K562 (cell line): ENCODE measurements around the gene ABCF2. TPM values are rescaled to one million over a fixed set of nuclear protein-coding genes. Genes with fewer than 3 reads are reported as not detected.
A peak's percentile ranks its signal among the peaks of the same experiment; 100 is the strongest.

Experiments
- CLOCK ChIP-seq: fragments of 250-450 bp; sonication (Bioruptor Pico); IDR thresholded peaks from 2 replicates; pipeline ENCODE4 v1.4.0; 2020; ENCODE audit warnings: mild to moderate bottlenecking, moderate library complexity, borderline replicate concordance
- E2F6 ChIP-seq, 2 experiments: IDR thresholded peaks; 2 replicates each; pipeline ENCODE4 v1.6.1; 2011; ENCODE audit warnings: borderline replicate concordance in 1 of 2, control low read depth in 1 of 2, low read depth in 1 of 2, low read length in 1 of 2, mild to moderate bottlenecking in 1 of 2, mixed read lengths in 1 of 2, moderate library complexity in 1 of 2; ENCODE audit not compliant: insufficient read depth in 1 of 2, insufficient read length in 1 of 2, poor library complexity in 1 of 2, severe bottlenecking in 1 of 2; ENCODE audit errors: extremely low read depth in 1 of 2
- GABPB1 ChIP-seq: sonication (generic); formaldehyde crosslinking; IDR thresholded peaks from 2 replicates; pipeline ENCODE4 v1.8.0; 2022; ENCODE audit warnings: mild to moderate bottlenecking, missing genetic modification reagents
- GATA2 ChIP-seq: sonication (generic); formaldehyde crosslinking; IDR thresholded peaks from 2 replicates; pipeline ENCODE4 v1.4.0; 2020; ENCODE audit warnings: mild to moderate bottlenecking, missing genetic modification reagents
- HCFC1 ChIP-seq: IDR thresholded peaks from 2 replicates; pipeline ENCODE4 v1.6.1; 2012; ENCODE audit warnings: low read depth, low read length, improper control_type of control experiment
- IFI16 ChIP-seq: fragments of 250-450 bp; sonication (Bioruptor Pico); IDR thresholded peaks from 2 replicates; pipeline ENCODE4 v2.1.2; 2022; ENCODE audit warnings: mild to moderate bottlenecking, inconsistent platforms
- KLF1 ChIP-seq: fragments of 450-650 bp; IDR thresholded peaks from 2 replicates; pipeline ENCODE4 v1.6.1; 2016; ENCODE audit warnings: missing genetic modification characterization, missing compliant biosample characterization
- NCOA1 ChIP-seq: fragments of 450-650 bp; IDR thresholded peaks from 2 replicates; pipeline ENCODE4 v1.6.1; 2016; ENCODE audit warnings: low read depth
- NONO ChIP-seq, 2 experiments: fragments of 200-400 bp in 1 of 2; fragments of 450-650 bp in 1 of 2; formaldehyde crosslinking in 1 of 2; IDR thresholded peaks; 2 replicates each; pipeline ENCODE4 v1.6.1; 2017; ENCODE audit warnings: low read depth in 2 of 2, mild to moderate bottlenecking in 2 of 2, moderate library complexity in 2 of 2, low read length in 1 of 2
- SPI1 ChIP-seq: IDR thresholded peaks from 2 replicates; pipeline ENCODE4 v1.6.1; 2011; ENCODE audit warnings: low read depth, low read length, control low read depth, borderline replicate concordance
- TAF9B ChIP-seq: fragments of 450-650 bp; IDR thresholded peaks from 2 replicates; pipeline ENCODE4 v1.6.1; 2018; ENCODE audit warnings: mild to moderate bottlenecking; ENCODE audit not compliant: partially characterized antibody
- TARDBP ChIP-seq: fragments of 450-650 bp; IDR thresholded peaks from 2 replicates; pipeline ENCODE4 v1.6.1; 2016
- TOE1 ChIP-seq, 2 experiments: fragments of 450-650 bp in 1 of 2; sonication (generic) in 1 of 2; formaldehyde crosslinking in 1 of 2; IDR thresholded peaks; 2 replicates each; pipeline versions ENCODE4 v1.7.1 to v1.8.0; 2016 to 2022; ENCODE audit warnings: borderline replicate concordance in 2 of 2, mild to moderate bottlenecking in 2 of 2, antibody characterized with exemption in 1 of 2, inconsistent platforms in 1 of 2, low read depth in 1 of 2, missing genetic modification reagents in 1 of 2, moderate library complexity in 1 of 2
- ZBED1 ChIP-seq: IDR thresholded peaks from 2 replicates; pipeline ENCODE4 v1.6.1; 2014
- ZNF23 ChIP-seq: fragments of 250-450 bp; sonication (Bioruptor Pico); IDR thresholded peaks from 2 replicates; pipeline ENCODE4 v1.4.0; 2020; ENCODE audit warnings: mild to moderate bottlenecking
- ZNF740 ChIP-seq, 3 experiments: fragments of 200-800 bp in 1 of 3; sonication (Bioruptor generic) in 1 of 3; sonication (generic) in 1 of 3; formaldehyde crosslinking in 1 of 3; IDR thresholded peaks; 2 replicates each; pipeline versions ENCODE4 v1.6.1 to v1.8.0; 2016 to 2022; ENCODE audit warnings: mild to moderate bottlenecking in 2 of 3, missing compliant biosample characterization in 2 of 3, missing genetic modification characterization in 2 of 3, missing genetic modification reagents in 1 of 3
- ZNF778 ChIP-seq: fragments of 450-650 bp; formaldehyde crosslinking; IDR thresholded peaks from 2 replicates; pipeline ENCODE4 v1.4.0; 2020; ENCODE audit warnings: mild to moderate bottlenecking, moderate library complexity
- ZNF79 ChIP-seq: fragments of 250-450 bp; sonication (Bioruptor Pico); IDR thresholded peaks from 2 replicates; pipeline ENCODE4 v1.4.0; 2020; ENCODE audit warnings: low read depth, mild to moderate bottlenecking, moderate library complexity
- polyA plus RNA-seq, 8 experiments: library from polyadenylated mRNA; depleted of rRNA in 4 of 8; stranded (reverse) in 5 of 8; unstranded in 3 of 8; fragments of >200 nt; fragmentation: Nextera tagmentation in 2 of 8; fragmentation: Illumina TruSeq in 1 of 8; extraction: Ambion mirVana in 2 of 8; extraction: Trizol in 1 of 8; gene quantifications; 2 replicates each; pipeline versions ENCODE4 v1.2.1 to v1.2.3, GENCODE V29; 2011 to 2014; ENCODE audit warnings: inconsistent platforms in 1 of 8, missing spikeins in 1 of 8
- total RNA-seq, 7 experiments: library from RNA; depleted of rRNA in 6 of 7; stranded (reverse); fragments of >200 nt in 6 of 7; fragmentation: Illumina TruSeq in 2 of 7; extraction: Trizol in 2 of 7; gene quantifications; 2 replicates each; pipeline versions ENCODE4 v1.2.1 to v1.2.3, GENCODE V29; 2011 to 2021; ENCODE audit warnings: low replicate concordance in 1 of 7
- TF ChIP-seq, protein P1 (sequence below): sonication (generic); formaldehyde crosslinking; IDR thresholded peaks from 2 replicates; pipeline ENCODE4 v1.9.0; 2022; ENCODE audit warnings: mild to moderate bottlenecking, missing genetic modification reagents
- TF ChIP-seq, protein P2 (sequence below): fragments of 450-650 bp; IDR thresholded peaks from 2 replicates; pipeline ENCODE4 v1.6.1; 2017; ENCODE audit warnings: mild to moderate bottlenecking, moderate library complexity

The ABCF2 gene
- total and polyA plus RNA-seq, 9 of the 15 experiments (the other 6 are each of a cell fraction or from before 2014, with no cell fraction given) = 62.1 to 224 (median 113) TPM

- TF ChIP-seq, protein P1, sequence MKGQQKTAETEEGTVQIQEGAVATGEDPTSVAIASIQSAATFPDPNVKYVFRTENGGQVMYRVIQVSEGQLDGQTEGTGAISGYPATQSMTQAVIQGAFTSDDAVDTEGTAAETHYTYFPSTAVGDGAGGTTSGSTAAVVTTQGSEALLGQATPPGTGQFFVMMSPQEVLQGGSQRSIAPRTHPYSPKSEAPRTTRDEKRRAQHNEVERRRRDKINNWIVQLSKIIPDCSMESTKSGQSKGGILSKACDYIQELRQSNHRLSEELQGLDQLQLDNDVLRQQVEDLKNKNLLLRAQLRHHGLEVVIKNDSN (CRISPR knock-in tag) = no peak
- TF ChIP-seq ZBED1 = no peak
- no peak for TF ChIP-seq GATA2 (CRISPR knock-in tag)
- no peak for TF ChIP-seq ZNF79 (CRISPR knock-in tag)
- no peak for TF ChIP-seq CLOCK (CRISPR knock-in tag)
- TF ChIP-seq, protein P2, sequence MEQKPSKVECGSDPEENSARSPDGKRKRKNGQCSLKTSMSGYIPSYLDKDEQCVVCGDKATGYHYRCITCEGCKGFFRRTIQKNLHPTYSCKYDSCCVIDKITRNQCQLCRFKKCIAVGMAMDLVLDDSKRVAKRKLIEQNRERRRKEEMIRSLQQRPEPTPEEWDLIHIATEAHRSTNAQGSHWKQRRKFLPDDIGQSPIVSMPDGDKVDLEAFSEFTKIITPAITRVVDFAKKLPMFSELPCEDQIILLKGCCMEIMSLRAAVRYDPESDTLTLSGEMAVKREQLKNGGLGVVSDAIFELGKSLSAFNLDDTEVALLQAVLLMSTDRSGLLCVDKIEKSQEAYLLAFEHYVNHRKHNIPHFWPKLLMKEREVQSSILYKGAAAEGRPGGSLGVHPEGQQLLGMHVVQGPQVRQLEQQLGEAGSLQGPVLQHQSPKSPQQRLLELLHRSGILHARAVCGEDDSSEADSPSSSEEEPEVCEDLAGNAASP = no peak
- no peak for TF ChIP-seq ZNF23 (CRISPR knock-in tag)
- no peak for TF ChIP-seq ZNF740 (CRISPR knock-in tag; IDR thresholded peaks at IDR 0.05)
- TF ChIP-seq ZNF740 (tag; IDR thresholded peaks at IDR 0.05) = no peak
- 0 out of 2 replicates have a peak, but pooled peaks have one; percentile 67 for TF ChIP-seq TARDBP
- peak; percentile 62; the same call in 1 of the 2 replicates for TF ChIP-seq TOE1 (IDR thresholded peaks at IDR 0.05; ENCODE audit: borderline replicate concordance)
- TF ChIP-seq TOE1 (CRISPR knock-in tag; IDR thresholded peaks at IDR 0.05; ENCODE audit: borderline replicate concordance, low read depth) = no peak
- TF ChIP-seq KLF1 = no peak
- no peak for TF ChIP-seq GABPB1 (CRISPR knock-in tag)
- 0 out of 2 replicates have a peak, but pooled peaks have one; percentile 29 for TF ChIP-seq NCOA1
- TF ChIP-seq IFI16 (CRISPR knock-in tag) = no peak
- no peak for TF ChIP-seq TAF9B
- TF ChIP-seq SPI1 = peak; percentile 54; the same call in 1 of the 2 replicates
- TF ChIP-seq E2F6 (IDR thresholded peaks at IDR 0.05; ENCODE audit: borderline replicate concordance in 1 of 2, extremely low read depth in 1 of 2, insufficient read depth in 1 of 2, insufficient read length in 1 of 2, low read depth in 1 of 2, low read length in 1 of 2, poor library complexity in 1 of 2, severe bottlenecking in 1 of 2) = peak in 1 of 2 experiments; percentile 73
- TF ChIP-seq NONO (IDR thresholded peaks at IDR 0.05; ENCODE audit: low read depth in 2 of 2, low read length in 1 of 2) = peak in 1 of 2 experiments; percentile 90; a peak in 2 of 4 replicates
- TF ChIP-seq HCFC1 = no peak
- TF ChIP-seq ZNF778 (CRISPR knock-in tag) = no peak
Measured at GRCh38 chr7:151248346-151249033, 21.5 kb upstream of the ABCF2 start, which contains the start of gene SMARCD3 (continued).
